ENCODE measurements around the gene CMSS1. TPM values are rescaled to one million over a fixed set of nuclear protein-coding genes. Genes with fewer than 3 reads are reported as not detected.

Gene CMSS1
- total and polyA plus RNA-seq, 4 experiments from 2014 or later, result 18.3 to 29.4 (median 21.9) TPM

DNA sequence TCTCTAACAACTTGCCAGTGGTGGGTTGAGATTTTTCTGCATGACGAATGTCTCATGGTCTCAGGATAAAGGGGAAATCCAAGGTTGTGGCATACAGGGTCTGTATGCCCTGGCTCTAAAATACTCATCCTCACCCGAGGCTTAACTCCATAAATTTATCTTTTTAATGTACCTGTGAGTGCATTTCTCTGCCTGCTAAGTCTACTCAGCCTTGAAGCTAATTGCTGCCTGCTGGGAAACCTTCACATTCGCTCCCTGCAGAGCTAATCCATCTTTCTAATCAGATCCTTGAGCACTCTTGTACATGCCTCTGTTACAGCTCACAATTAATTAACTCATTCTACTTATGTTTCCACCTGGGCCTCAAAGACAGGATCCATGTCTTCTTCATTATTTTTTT, 93.8 kb downstream of the CMSS1 start:
- Histone ChIP-seq H3K27ac (ENCODE audit: low read depth, low read length) (no peak overlapping the region), H3K9me3 (ENCODE audit: control insufficient read depth in 1 of 2, low read length in 2 of 2) (no peaks in the 10 kb centered on the region), H3K36me3 (ENCODE audit: insufficient read depth, low read length) (no peaks in the 10 kb centered on the region), H3K4me1 (ENCODE audit: insufficient read depth, low read length) (no peaks in the 10 kb centered on the region), H3K4me3 (ENCODE audit: low read length in 2 of 2) (no peak overlapping the region), H3K27me3 (ENCODE audit: insufficient read depth, low read length) (no peaks in the 10 kb centered on the region)
- no peaks in the 10 kb centered on the region for H3K4me1 Mint-ChIP-seq
- no peak overlapping the region for H3K27ac Mint-ChIP-seq
- peaks cover 3 to 5% of the 10 kb centered on the region in 2 donors for H3K36me3 Mint-ChIP-seq
- H3K27me3 Mint-ChIP-seq, result no peaks in the 10 kb centered on the region
- ChIA-PET POLR2A (ENCODE audit: partially characterized antibody) (no interaction called here), CTCF (ENCODE audit: partially characterized antibody) (no interaction called here)
- intact Hi-C loops (cut with micrococcal nuclease), result no loop called here
- no peak overlapping the region for H3K4me3 Mint-ChIP-seq
- no peaks in the 10 kb centered on the region for H3K9me3 Mint-ChIP-seq
- DNase-seq, result no peak

DNA sequence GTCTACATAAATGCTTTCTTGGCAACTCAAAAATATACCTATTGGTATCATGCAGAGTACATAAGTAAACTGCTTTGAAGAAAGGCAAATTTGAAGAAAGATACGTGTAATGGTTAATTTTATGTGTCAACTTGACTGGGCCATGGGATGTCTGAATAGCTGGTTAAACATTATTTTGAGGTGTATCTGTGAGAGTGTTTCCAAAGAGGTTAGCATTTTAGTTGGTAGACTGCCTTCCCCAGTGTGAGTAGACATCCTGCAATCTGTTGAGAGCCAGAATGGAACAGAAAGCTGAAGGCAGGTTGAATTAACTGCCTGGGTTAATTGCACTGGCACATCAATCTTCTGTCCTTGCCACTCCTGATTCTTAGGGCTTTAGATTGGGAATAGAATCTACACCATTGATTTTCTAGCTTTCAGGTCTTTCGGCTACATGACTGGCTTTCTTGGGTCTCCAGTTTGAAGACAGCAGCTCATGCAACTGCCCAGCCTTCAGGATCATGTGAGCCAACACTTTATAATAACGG, 98.3 kb downstream of the CMSS1 start:
- no peaks in the 10 kb centered on the region for H3K27me3 Mint-ChIP-seq
- peaks cover 0 to 5% (median 4%) of the 10 kb centered on the region in 4 donors for H3K4me1 Mint-ChIP-seq
- H3K4me3 Mint-ChIP-seq, result no peak overlapping the region
- H3K36me3 ChIP-seq (ENCODE audit: insufficient read depth, low read length), result no peaks in the 10 kb centered on the region
- no peak overlapping the region for H3K27ac Mint-ChIP-seq
- no peaks in the 10 kb centered on the region for H3K4me1 ChIP-seq (ENCODE audit: insufficient read depth, low read length)
- CTCF ChIA-PET (ENCODE audit: partially characterized antibody), result no interaction called here
- intact Hi-C loops (cut with micrococcal nuclease), result no loop called here
- no peaks in the 10 kb centered on the region for H3K9me3 Mint-ChIP-seq
- POLR2A ChIA-PET (ENCODE audit: partially characterized antibody), result no interaction called here
- H3K36me3 Mint-ChIP-seq, result peaks cover 3% of the 10 kb centered on the region in 2 donors
- no peaks in the 10 kb centered on the region for H3K27me3 ChIP-seq (ENCODE audit: insufficient read depth, low read length)
- H3K4me3 ChIP-seq (ENCODE audit: low read length in 2 of 2), result no peak overlapping the region
- H3K27ac ChIP-seq (ENCODE audit: low read depth, low read length), result no peak overlapping the region
- DNase-seq, result no peak
- H3K9me3 ChIP-seq (ENCODE audit: control insufficient read depth in 1 of 2, low read length in 2 of 2), result no peaks in the 10 kb centered on the region

DNA sequence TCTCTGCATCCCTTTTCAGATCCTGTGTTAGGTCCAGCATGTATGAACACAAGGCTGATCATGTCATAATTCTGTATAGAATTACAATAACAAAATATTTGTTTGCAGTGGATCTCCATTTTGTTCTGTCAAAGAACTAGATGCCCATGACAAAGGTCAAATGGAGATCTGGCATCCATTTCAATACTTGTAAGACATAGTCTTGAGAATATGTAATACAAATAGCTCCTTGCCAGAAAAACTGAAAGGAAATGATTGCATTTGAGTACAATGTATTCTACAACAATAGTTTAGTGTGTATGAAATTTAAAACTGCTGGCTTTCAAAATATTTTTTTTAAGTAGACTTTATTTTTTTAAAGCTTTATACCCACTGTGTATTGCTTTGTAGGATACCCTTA, 101.1 kb downstream of the CMSS1 start:
- Histone ChIP-seq H3K9me3 (ENCODE audit: control insufficient read depth in 1 of 2, low read length in 2 of 2) (no peaks in the 10 kb centered on the region), H3K27ac (ENCODE audit: low read depth, low read length) (no peak overlapping the region), H3K36me3 (ENCODE audit: insufficient read depth, low read length) (no peaks in the 10 kb centered on the region), H3K4me1 (ENCODE audit: insufficient read depth, low read length) (no peaks in the 10 kb centered on the region), H3K27me3 (ENCODE audit: insufficient read depth, low read length) (no peaks in the 10 kb centered on the region), H3K4me3 (ENCODE audit: low read length in 2 of 2) (no peak overlapping the region)
- Mint-ChIP-seq H3K27ac (no peak overlapping the region), H3K27me3 (no peaks in the 10 kb centered on the region), H3K4me3 (no peak overlapping the region), H3K36me3 (peaks cover 2 to 12% of the 10 kb centered on the region in 2 donors), H3K4me1 (peaks cover 0 to 7% (median 6%) of the 10 kb centered on the region in 4 donors), H3K9me3 (peaks cover 0 to 3% (median 0%) of the 10 kb centered on the region in 8 donors)
- DNase-seq, result no peak
- CTCF ChIA-PET (ENCODE audit: partially characterized antibody), result no interaction called here
- POLR2A ChIA-PET (ENCODE audit: partially characterized antibody), result no interaction called here
- intact Hi-C loops (cut with micrococcal nuclease), result no loop called here

GRCh38 chr3:99919694-99920093, 102.0 kb downstream of the CMSS1 start:
- CTCF ChIA-PET (ENCODE audit: partially characterized antibody), result no interaction called here
- H3K4me3 ChIP-seq (ENCODE audit: low read length in 2 of 2), result no peak overlapping the region

DNA sequence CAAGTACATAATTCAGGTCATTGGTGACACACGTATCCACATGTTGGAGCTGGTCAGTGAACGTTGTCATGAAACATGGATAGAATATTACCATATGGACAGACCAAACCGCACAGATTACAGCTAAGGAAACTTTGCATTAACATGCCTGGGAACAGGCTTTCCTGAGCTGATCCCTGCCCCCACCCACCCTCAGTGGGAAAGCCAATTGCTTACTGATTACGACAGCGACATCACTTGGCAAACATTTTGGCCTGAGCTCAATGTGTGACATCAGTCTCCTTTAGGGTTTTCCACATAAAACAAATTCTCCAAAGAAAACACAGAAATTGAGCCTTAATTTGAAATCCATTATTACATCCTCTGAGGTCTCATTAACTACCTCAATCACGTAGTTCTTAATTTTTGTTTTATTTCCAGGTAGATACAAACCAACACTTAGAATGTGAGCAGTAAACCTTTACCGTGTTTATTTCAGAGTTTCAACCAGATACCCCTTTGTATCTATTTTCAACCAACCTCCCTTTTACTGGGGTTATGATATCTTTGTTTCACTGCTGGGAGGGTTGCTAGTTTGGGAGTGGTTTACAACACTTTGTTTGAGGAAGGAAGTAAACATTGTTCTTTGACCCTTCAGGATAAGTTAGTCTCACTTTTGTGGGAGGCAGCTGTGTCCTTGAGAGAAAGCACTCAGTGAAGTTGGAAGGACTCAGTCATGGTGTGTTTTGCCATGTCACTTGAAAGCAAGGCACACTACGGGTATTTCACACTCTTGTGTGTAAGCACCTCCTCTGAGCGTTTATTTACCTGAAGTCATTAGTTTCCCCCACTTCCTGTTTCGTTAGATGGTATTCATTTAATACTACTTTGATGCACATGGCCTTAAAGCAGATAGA, 103.1 kb downstream of the CMSS1 start:
- CTCF ChIA-PET (ENCODE audit: partially characterized antibody), result no interaction called here
- H3K36me3 Mint-ChIP-seq, result peaks cover 2 to 17% of the 10 kb centered on the region in 2 donors
- no peaks in the 10 kb centered on the region for H3K9me3 ChIP-seq (ENCODE audit: control insufficient read depth in 1 of 2, low read length in 2 of 2)
- POLR2A ChIA-PET (ENCODE audit: partially characterized antibody), result no interaction called here
- no peaks in the 10 kb centered on the region for H3K27me3 Mint-ChIP-seq
- intact Hi-C loops (cut with micrococcal nuclease), result no loop called here
- H3K9me3 Mint-ChIP-seq, result peaks cover 0 to 3% (median 0%) of the 10 kb centered on the region in 8 donors
- H3K4me3 ChIP-seq (ENCODE audit: low read length in 2 of 2), result no peak overlapping the region
- H3K4me1 ChIP-seq (ENCODE audit: insufficient read depth, low read length), result no peaks in the 10 kb centered on the region
- no peaks in the 10 kb centered on the region for H3K36me3 ChIP-seq (ENCODE audit: insufficient read depth, low read length)
- peak overlapping the region in 1 of 7 donors; percentile 58 for H3K27ac Mint-ChIP-seq
- DNase-seq, result no peak
- H3K27ac ChIP-seq (ENCODE audit: low read depth, low read length), result no peak overlapping the region
- no peaks in the 10 kb centered on the region for H3K27me3 ChIP-seq (ENCODE audit: insufficient read depth, low read length)
- H3K4me1 Mint-ChIP-seq, result peaks cover 0 to 7% (median 6%) of the 10 kb centered on the region in 4 donors
- no peak overlapping the region for H3K4me3 Mint-ChIP-seq

More at GRCh38 chr3:99919694-99920093, 102.0 kb downstream of the CMSS1 start:
- Histone ChIP-seq H3K27me3 (ENCODE audit: insufficient read depth, low read length) (no peaks in the 10 kb centered on the region), H3K27ac (ENCODE audit: low read depth, low read length) (no peak overlapping the region), H3K36me3 (ENCODE audit: insufficient read depth, low read length) (no peaks in the 10 kb centered on the region), H3K4me1 (ENCODE audit: insufficient read depth, low read length) (no peaks in the 10 kb centered on the region), H3K9me3 (ENCODE audit: control insufficient read depth in 1 of 2, low read length in 2 of 2) (no peaks in the 10 kb centered on the region)
- intact Hi-C loops (cut with micrococcal nuclease), result no loop called here
- H3K4me3 Mint-ChIP-seq, result no peak overlapping the region
- H3K4me1 Mint-ChIP-seq, result peaks cover 0 to 7% (median 6%) of the 10 kb centered on the region in 4 donors
- no peak for DNase-seq
- H3K27me3 Mint-ChIP-seq, result no peaks in the 10 kb centered on the region
- no peak overlapping the region for H3K27ac Mint-ChIP-seq
- H3K36me3 Mint-ChIP-seq, result peaks cover 2 to 13% of the 10 kb centered on the region in 2 donors
- H3K9me3 Mint-ChIP-seq, result peaks cover 0 to 3% (median 0%) of the 10 kb centered on the region in 8 donors
- POLR2A ChIA-PET (ENCODE audit: partially characterized antibody), result no interaction called here

- no peaks in the 10 kb centered on the region for H3K9me3 ChIP-seq (ENCODE audit: control insufficient read depth in 1 of 2, low read length in 2 of 2)
- Mint-ChIP-seq H3K36me3 (peaks cover 2 to 17% of the 10 kb centered on the region in 2 donors), H3K9me3 (peaks cover 0 to 3% (median 0%) of the 10 kb centered on the region in 8 donors), H3K27me3 (no peaks in the 10 kb centered on the region), H3K4me1 (peaks cover 0 to 7% (median 6%) of the 10 kb centered on the region in 4 donors), H3K27ac (peak overlapping the region in 1 of 7 donors; percentile 58), H3K4me3 (no peak overlapping the region)
- ChIA-PET CTCF (ENCODE audit: partially characterized antibody) (no interaction called here), POLR2A (ENCODE audit: partially characterized antibody) (no interaction called here)
- H3K4me1 ChIP-seq (ENCODE audit: insufficient read depth, low read length), result no peaks in the 10 kb centered on the region
- H3K27ac ChIP-seq (ENCODE audit: low read depth, low read length), result no peak overlapping the region
- no peak overlapping the region for H3K4me3 ChIP-seq (ENCODE audit: low read length in 2 of 2)
- intact Hi-C loops (cut with micrococcal nuclease), result no loop called here
- H3K36me3 ChIP-seq (ENCODE audit: insufficient read depth, low read length), result no peaks in the 10 kb centered on the region
- no peak for DNase-seq
- no peaks in the 10 kb centered on the region for H3K27me3 ChIP-seq (ENCODE audit: insufficient read depth, low read length)
Measured at GRCh38 chr3:99921377-99921695, 103.7 kb downstream of the CMSS1 start.

DNA sequence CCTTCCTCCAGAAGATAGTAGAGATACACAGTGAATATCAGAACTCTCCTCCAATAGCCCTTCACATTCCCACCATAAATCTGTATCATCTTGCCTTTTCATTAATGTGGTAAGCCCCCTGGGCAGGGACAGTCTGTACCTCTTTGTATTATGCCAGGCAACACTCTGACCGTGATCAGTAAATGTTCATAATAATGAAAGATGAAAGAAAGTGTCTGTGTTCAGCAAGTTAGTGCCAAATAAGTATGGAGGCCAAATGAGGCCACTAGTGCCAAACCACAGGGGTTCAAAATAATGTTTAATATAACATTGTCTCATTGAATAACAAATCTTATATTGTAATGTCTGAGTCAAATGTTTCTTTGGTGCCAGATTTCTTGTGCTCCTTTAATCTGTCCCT, 104.3 kb downstream of the CMSS1 start:
- no peak for DNase-seq
- H3K27ac Mint-ChIP-seq, result no peak overlapping the region
- no peaks in the 10 kb centered on the region for H3K9me3 ChIP-seq (ENCODE audit: control insufficient read depth in 1 of 2, low read length in 2 of 2)
- H3K4me3 ChIP-seq (ENCODE audit: low read length in 2 of 2), result no peak overlapping the region
- H3K36me3 Mint-ChIP-seq, result peaks cover 2 to 17% of the 10 kb centered on the region in 2 donors
- no peaks in the 10 kb centered on the region for H3K36me3 ChIP-seq (ENCODE audit: insufficient read depth, low read length)
- peaks cover 0 to 3% (median 0%) of the 10 kb centered on the region in 8 donors for H3K9me3 Mint-ChIP-seq
- no peak overlapping the region for H3K4me3 Mint-ChIP-seq
- no peaks in the 10 kb centered on the region for H3K4me1 ChIP-seq (ENCODE audit: insufficient read depth, low read length)
- no peaks in the 10 kb centered on the region for H3K27me3 ChIP-seq (ENCODE audit: insufficient read depth, low read length)
- no peaks in the 10 kb centered on the region for H3K27me3 Mint-ChIP-seq
- ChIA-PET CTCF (ENCODE audit: partially characterized antibody) (no interaction called here), POLR2A (ENCODE audit: partially characterized antibody) (no interaction called here)
- intact Hi-C loops (cut with micrococcal nuclease), result no loop called here
- no peak overlapping the region for H3K27ac ChIP-seq (ENCODE audit: low read depth, low read length)
- H3K4me1 Mint-ChIP-seq, result peaks cover 0 to 8% (median 6%) of the 10 kb centered on the region in 4 donors

Measured in CD4-positive, alpha-beta memory T cell (primary cell).